ENCODE data around the gene MIEN1.
"Not testable (repeated sequence)": the region's sequence is repeated elsewhere in the genome, so short reads cannot be mapped to it uniquely, and the experiment has no call there.

MIEN1 gene

GRCh38 chr17:39714234-39714633 lies 16.1 kb downstream of the MIEN1 start:
- no peak for DNase-seq (ENCODE audit: low read depth)
- no peak overlapping the region for H3K4me3 ChIP-seq (ENCODE audit: control insufficient read depth, low read depth, low read length)
- no peak for TF ChIP-seq CTCF (conservative IDR thresholded peaks at IDR 0.05; ENCODE audit: control insufficient read depth, insufficient read depth, low read depth, low read length)

- DNase-seq (ENCODE audit: low read depth): no peak
- no peak overlapping the region for H3K4me3 ChIP-seq (ENCODE audit: control insufficient read depth, low read depth, low read length)
- TF ChIP-seq CTCF (conservative IDR thresholded peaks at IDR 0.05; ENCODE audit: control insufficient read depth, insufficient read depth, low read depth, low read length): no peak
Measured at GRCh38 chr17:39711851-39712250, 18.5 kb downstream of the MIEN1 start.

DNA sequence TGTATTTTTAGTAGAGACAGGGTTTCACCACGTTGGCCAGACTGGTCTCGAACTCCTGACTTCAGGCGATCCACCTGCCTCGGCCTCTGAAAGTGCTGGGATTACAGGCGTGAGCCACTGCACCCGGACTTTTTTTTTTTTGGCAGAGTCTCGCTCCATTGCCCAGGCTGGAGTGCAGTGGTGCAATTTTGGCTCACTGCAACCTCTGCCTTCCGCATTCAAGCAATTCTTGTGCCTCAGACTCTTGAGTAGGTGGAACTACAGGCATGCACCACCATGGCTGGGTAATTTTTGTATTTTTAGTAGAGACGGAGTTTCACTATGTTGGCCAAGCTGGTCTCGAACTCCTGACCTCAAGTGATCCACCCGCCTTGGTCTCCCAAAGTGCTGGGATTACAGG lies 19.3 kb downstream of the MIEN1 start:
- H3K4me3 ChIP-seq (ENCODE audit: control insufficient read depth, low read depth, low read length); DNase-seq (ENCODE audit: low read depth): not testable (repeated sequence)

GRCh38 chr17:39709998-39710964 lies 20.1 kb downstream of the MIEN1 start:
- H3K4me3 ChIP-seq (ENCODE audit: control insufficient read depth, low read depth, low read length): no peak overlapping the region
- no peak for DNase-seq (ENCODE audit: low read depth)
- no peak for TF ChIP-seq CTCF (conservative IDR thresholded peaks at IDR 0.05; ENCODE audit: control insufficient read depth, insufficient read depth, low read depth, low read length)

DNA sequence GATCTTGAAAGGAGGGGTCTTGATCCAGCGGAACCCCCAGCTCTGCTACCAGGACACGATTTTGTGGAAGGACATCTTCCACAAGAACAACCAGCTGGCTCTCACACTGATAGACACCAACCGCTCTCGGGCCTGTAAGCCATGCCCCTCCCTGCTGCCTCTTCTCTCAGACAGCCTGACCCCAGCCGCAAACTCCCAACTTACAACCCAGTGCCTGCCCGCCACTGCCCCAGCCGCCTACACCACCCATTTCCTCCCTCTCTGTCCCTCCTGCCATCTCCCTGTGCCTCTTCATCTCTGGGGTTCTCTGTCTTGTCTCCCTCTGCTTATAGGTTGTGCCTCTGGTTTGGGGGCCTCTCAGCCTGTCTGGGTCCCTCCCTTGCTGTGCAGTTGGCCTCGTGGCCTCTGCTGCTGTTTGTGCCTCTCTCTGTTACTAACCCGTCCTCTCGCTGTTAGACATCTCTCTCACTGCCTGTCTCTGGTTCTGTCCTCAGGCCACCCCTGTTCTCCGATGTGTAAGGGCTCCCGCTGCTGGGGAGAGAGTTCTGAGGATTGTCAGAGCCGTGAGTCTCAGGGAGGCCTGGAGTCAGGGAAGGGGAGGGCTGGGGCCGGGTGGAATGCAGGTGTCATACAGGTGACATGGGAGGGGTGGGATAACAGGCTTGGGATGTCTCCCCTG lies 20.9 kb downstream of the MIEN1 start:
- DNase-seq (ENCODE audit: low read depth): no peak
- no peak for TF ChIP-seq CTCF (conservative IDR thresholded peaks at IDR 0.05; ENCODE audit: control insufficient read depth, insufficient read depth, low read depth, low read length)
- no peak overlapping the region for H3K4me3 ChIP-seq (ENCODE audit: control insufficient read depth, low read depth, low read length)

DNA sequence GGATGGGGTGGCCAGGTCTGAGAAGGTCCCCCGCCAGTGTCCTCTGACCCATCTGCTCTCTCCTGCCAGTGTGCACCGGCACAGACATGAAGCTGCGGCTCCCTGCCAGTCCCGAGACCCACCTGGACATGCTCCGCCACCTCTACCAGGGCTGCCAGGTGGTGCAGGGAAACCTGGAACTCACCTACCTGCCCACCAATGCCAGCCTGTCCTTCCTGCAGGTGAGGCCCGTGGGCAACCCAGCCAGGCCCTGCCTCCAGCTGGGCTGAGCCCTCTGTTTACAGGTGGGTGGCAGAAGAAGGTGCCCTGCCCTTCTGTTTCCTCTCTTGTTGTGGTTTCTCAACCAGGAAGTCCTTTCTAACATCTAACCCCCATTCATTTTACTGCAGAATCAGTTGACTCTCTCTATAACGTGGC lies 23.4 kb downstream of the MIEN1 start:
- DNase-seq (ENCODE audit: low read depth): no peak
- no peak for TF ChIP-seq CTCF (conservative IDR thresholded peaks at IDR 0.05; ENCODE audit: control insufficient read depth, insufficient read depth, low read depth, low read length)
- no peak overlapping the region for H3K4me3 ChIP-seq (ENCODE audit: control insufficient read depth, low read depth, low read length)

- no peak overlapping the region for H3K4me3 ChIP-seq (ENCODE audit: control insufficient read depth, low read depth, low read length)
- no peak for DNase-seq (ENCODE audit: low read depth)
- no peak for TF ChIP-seq CTCF (conservative IDR thresholded peaks at IDR 0.05; ENCODE audit: control insufficient read depth, insufficient read depth, low read depth, low read length)
Measured at GRCh38 chr17:39706383-39706782, 23.9 kb downstream of the MIEN1 start.

Measured in fibroblast of mammary gland (primary cell).